Hepatocyte (in vitro differentiated cells): ENCODE results near the gene FCHO1.
A peak's percentile ranks its signal among the peaks of the same experiment; 100 is the strongest.

ENCODE experiments used
- EZH2 ChIP-seq: fragments of 200-600 bp; sonication (generic); IDR thresholded peaks from 2 replicates; pipeline ENCODE4 v1.6.1; 2016; ENCODE audit warnings: antibody characterized with exemption, mild to moderate bottlenecking, borderline replicate concordance
- TF ChIP-seq, protein P1 (sequence below): fragments of 200-600 bp; sonication (generic); IDR thresholded peaks from 2 replicates; pipeline ENCODE4 v1.5.1; 2016; ENCODE audit warnings: antibody characterized with exemption, mild to moderate bottlenecking; ENCODE audit not compliant: poor library complexity

DNA sequence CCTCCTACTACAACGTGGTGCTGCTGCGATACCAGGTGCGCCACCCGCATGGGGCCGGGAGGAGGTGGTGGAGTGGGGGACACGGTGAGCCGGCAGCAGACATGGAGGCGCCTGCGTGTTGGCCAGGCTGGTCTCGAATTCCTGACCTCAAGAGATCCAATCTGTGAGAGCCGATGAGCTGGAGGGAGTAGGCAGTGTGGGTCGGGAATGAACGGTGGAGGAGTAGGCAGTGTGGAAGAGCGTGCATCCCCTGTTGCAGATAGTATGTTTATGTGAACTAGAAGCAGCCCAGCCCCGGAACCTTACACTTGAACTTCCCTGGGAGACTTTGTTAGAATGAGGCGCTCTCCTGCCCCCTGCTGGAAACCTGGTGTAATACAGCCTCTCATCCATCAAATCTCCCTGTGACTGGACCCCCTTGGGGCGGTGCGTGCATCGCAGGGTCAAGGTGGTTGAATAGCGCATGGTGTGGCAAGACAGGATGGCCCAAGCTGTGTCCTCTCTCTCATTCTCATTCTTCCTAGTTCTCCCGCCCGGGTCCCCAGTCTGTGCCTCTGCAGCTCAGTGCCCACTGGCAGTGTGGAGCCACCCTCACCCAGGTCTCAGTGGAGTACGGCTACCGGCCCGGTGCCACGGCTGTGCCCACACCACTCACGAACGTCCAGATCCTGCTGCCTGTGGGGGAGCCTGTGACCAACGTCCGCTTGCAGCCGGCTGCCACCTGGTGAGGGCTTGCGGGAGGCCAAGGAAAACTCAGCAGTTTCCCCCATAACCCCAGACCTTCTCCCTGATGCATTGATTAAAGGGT, 33.1 kb downstream of the FCHO1 start:
- no peak for TF ChIP-seq EZH2
- TF ChIP-seq, protein P1, sequence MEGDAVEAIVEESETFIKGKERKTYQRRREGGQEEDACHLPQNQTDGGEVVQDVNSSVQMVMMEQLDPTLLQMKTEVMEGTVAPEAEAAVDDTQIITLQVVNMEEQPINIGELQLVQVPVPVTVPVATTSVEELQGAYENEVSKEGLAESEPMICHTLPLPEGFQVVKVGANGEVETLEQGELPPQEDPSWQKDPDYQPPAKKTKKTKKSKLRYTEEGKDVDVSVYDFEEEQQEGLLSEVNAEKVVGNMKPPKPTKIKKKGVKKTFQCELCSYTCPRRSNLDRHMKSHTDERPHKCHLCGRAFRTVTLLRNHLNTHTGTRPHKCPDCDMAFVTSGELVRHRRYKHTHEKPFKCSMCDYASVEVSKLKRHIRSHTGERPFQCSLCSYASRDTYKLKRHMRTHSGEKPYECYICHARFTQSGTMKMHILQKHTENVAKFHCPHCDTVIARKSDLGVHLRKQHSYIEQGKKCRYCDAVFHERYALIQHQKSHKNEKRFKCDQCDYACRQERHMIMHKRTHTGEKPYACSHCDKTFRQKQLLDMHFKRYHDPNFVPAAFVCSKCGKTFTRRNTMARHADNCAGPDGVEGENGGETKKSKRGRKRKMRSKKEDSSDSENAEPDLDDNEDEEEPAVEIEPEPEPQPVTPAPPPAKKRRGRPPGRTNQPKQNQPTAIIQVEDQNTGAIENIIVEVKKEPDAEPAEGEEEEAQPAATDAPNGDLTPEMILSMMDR = peak; percentile 62
